VCaP (cell line): ENCODE data around the gene KAZN.

Experiments
- H3K27ac ChIP-seq: fragments of 450-650 bp; 2 replicates; pipeline ENCODE4 v1.5.1; 2017
- CTCF ChIP-seq: fragments of 450-650 bp; conservative IDR thresholded peaks from 2 replicates; pipeline ENCODE4 v1.5.1; 2017; ENCODE audit warnings: mild to moderate bottlenecking, moderate library complexity

KAZN gene

GRCh38 chr1:14954930-14955329, 356.4 kb downstream of the KAZN start:
- no peak for TF ChIP-seq CTCF
- H3K27ac ChIP-seq, result peak overlapping the region; percentile 62

- no peak for TF ChIP-seq CTCF
- H3K27ac ChIP-seq, result peak overlapping the region; percentile 62
These were observed 356.9 kb downstream of the KAZN start for GRCh38 chr1:14955402-14955801.

- peak overlapping the region; percentile 62 for H3K27ac ChIP-seq
- TF ChIP-seq CTCF, result no peak
These were observed 357.5 kb downstream of the KAZN start for GRCh38 chr1:14955976-14956375.

- TF ChIP-seq CTCF, result no peak
These were observed 358.2 kb downstream of the KAZN start for GRCh38 chr1:14956579-14957195.

GRCh38 chr1:14957375-14958098, 359.1 kb downstream of the KAZN start:
- no peak for TF ChIP-seq CTCF
- H3K27ac ChIP-seq, result peak overlapping the region; percentile 62; the same call in 1 of the 2 replicates

More at GRCh38 chr1:14956579-14957195, 358.2 kb downstream of the KAZN start:
- H3K27ac ChIP-seq, result peak overlapping the region; percentile 62

GRCh38 chr1:14958249-14959058, 360.0 kb downstream of the KAZN start:
- TF ChIP-seq CTCF, result no peak
- no peak overlapping the region for H3K27ac ChIP-seq

GRCh38 chr1:14959059-14959694, 360.7 kb downstream of the KAZN start:
- TF ChIP-seq CTCF, result no peak
- no peak overlapping the region for H3K27ac ChIP-seq
